Activated B cell treated with CpG ODN at 0.5 μM for 24 hours (primary cell): ENCODE data around the gene DNAJC5. TPM values are rescaled to one million over a fixed set of nuclear protein-coding genes. Genes with fewer than 3 reads are reported as not detected.

Experiments
- ATAC-seq: fragments of 200-7000 bp; cut with Tn5 transposase; one replicate; pipeline ENCODE4 v1.10.0; 2021; ENCODE audit warnings: low read depth, mild to moderate bottlenecking, moderate library complexity
- CTCF ChIA-PET: fragments of 350-600 bp; sonication (Branson Sonifier 250); formaldehyde crosslinking; loops from one replicate; lab custom pipeline; 2021; ENCODE audit warnings: antibody characterized with exemption; lab: Charles Lee
- POLR2A ChIA-PET: fragments of 350-600 bp; sonication (Branson Sonifier 250); formaldehyde crosslinking; loops from one replicate; lab custom pipeline; 2021; ENCODE audit warnings: antibody characterized with exemption; lab: Charles Lee
- DNase-seq: peaks from one replicate; pipeline ENCODE4 v3.0.0; 2022
- H3K27ac Mint-ChIP-seq: one replicate; pipeline ENCODE4 v1.8.0; 2020; ENCODE audit warnings: mixed read lengths
- H3K27me3 Mint-ChIP-seq: one replicate; pipeline ENCODE4 v1.8.0; 2021; ENCODE audit warnings: mixed read lengths
- H3K36me3 Mint-ChIP-seq: one replicate; pipeline ENCODE4 v1.8.0; 2021; ENCODE audit warnings: low read depth, mixed read lengths
- H3K4me1 Mint-ChIP-seq: one replicate; pipeline ENCODE4 v1.8.0; 2021; ENCODE audit warnings: mixed read lengths
- H3K4me3 Mint-ChIP-seq: one replicate; pipeline ENCODE4 v1.8.0; 2020; ENCODE audit warnings: mild to moderate bottlenecking, mixed read lengths
- H3K9me3 Mint-ChIP-seq: one replicate; pipeline ENCODE4 v1.8.0; 2020; ENCODE audit warnings: mixed read lengths
- CTCF ChIP-seq: fragments of 200-600 bp; IDR thresholded peaks from one replicate; pipeline ENCODE4 v1.8.0; 2022; ENCODE audit warnings: antibody characterized with exemption, mild to moderate bottlenecking
- intact Hi-C: fragments of 100-400 bp; cut with micrococcal nuclease; formaldehyde crosslinking; loops from one replicate; pipeline ENCODE4 v1.15.1; 2024
- total RNA-seq: library from RNA; stranded (reverse); gene quantifications from 2 replicates; pipeline ENCODE4 v1.2.3, GENCODE V29; 2022

Gene DNAJC5
- total RNA-seq, 1 donor from 2014 or later, result 28.6 TPM

DNA sequence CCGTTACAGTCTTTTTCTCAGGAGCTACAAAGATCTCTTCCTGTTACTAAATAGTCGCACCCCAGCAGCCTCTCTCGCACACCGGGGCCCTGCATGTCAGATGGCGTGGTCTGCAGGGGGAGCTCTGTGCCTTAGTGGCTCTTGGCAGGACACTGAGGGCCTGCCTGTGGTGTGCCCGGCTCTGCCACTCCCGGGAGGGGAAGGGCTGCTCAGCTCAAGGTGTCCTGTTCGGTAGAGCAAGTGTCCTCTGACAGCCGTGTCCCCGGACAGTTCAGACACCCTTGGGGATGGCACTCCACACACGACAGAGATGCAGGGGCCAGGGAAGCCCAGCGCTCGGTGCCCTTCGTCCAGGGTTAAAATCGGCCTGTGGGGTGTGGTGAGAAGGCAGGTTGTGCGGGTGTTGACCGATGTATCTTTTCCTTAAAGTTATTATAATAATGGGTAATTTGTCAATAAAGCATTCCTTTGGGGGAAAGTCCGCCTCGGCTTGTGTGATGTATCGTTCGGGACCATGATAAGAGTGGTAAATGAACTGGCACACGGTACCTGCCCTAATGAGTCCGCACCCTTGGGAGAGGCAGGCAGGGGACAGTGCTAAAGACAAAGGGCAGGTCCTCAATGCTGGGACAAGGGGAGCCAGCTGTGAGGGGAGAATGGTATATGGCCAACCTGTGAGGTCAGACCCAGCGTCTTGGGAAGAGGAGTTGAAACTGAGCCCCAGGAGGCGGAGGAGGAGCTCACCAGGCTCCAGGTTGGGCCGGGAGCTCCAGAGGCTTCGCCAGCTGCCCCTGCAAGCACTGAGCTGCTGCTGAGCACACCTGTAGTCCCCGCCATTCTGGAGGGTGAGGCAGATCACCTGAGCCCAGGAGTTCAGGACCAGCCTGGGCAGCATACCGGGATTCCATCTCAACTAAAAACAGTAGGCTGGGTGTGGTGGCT lies 3.6 kb upstream of the DNAJC5 start:
- no peak overlapping the region for H3K27ac Mint-ChIP-seq
- CTCF ChIA-PET, result no interaction called here
- no peak for TF ChIP-seq CTCF
- H3K9me3 Mint-ChIP-seq, result no peaks in the 10 kb centered on the region
- intact Hi-C loops, result no loop called here
- POLR2A ChIA-PET, result no interaction called here
- H3K36me3 Mint-ChIP-seq, result peaks cover 41% of the 10 kb centered on the region
- DNase-seq, result no peak
- H3K4me3 Mint-ChIP-seq, result no peak overlapping the region
- H3K27me3 Mint-ChIP-seq, result no peaks in the 10 kb centered on the region
- no peak for ATAC-seq
- peaks cover 16% of the 10 kb centered on the region for H3K4me1 Mint-ChIP-seq

- POLR2A ChIA-PET, result no interaction called here
- H3K36me3 Mint-ChIP-seq, result peaks cover 36% of the 10 kb centered on the region
- H3K9me3 Mint-ChIP-seq, result no peaks in the 10 kb centered on the region
- H3K4me1 Mint-ChIP-seq, result peaks cover 24% of the 10 kb centered on the region
- intact Hi-C loops, result no loop called here
- H3K27me3 Mint-ChIP-seq, result no peaks in the 10 kb centered on the region
- TF ChIP-seq CTCF, result no peak
- ATAC-seq (no peak), DNase-seq (no peak)
- CTCF ChIA-PET, result no interaction called here
- H3K4me3 Mint-ChIP-seq, result no peak overlapping the region
- H3K27ac Mint-ChIP-seq, result no peak overlapping the region
These were observed 2.5 kb upstream of the DNAJC5 start for GRCh38 chr20:63892402-63892801.

DNA sequence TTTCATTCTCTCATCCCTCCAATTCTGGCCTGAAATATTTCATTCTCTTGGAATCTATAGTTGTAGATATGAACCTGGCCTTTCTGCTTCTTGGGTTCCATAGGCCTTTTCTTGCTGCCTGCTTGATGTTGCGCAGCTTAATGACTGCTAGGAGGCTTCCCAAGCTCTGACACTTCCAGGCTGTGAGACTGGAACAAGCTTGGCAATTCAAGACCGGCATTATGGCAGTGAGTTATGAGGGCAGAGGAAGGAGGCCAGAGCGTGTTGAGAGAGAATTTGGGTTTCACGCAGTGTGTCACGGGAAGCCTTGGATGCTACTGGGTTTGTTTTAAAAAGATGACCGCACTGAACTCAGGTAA lies 948 bp upstream of the DNAJC5 start:
- peak overlapping the region; percentile 47 for H3K27ac Mint-ChIP-seq
- no peak for TF ChIP-seq CTCF
- ATAC-seq (no peak), DNase-seq (no peak)
- peaks cover 40% of the 10 kb centered on the region for H3K4me1 Mint-ChIP-seq
- intact Hi-C loops, result loop anchor here (1.0 to 2.0 kb wide), 4 partner anchors 30 to 374 kb away; partner anchors contain the start of gene PPDPF
- no peaks in the 10 kb centered on the region for H3K27me3 Mint-ChIP-seq
- no peaks in the 10 kb centered on the region for H3K9me3 Mint-ChIP-seq
- ChIA-PET CTCF (no interaction called here), POLR2A (interaction anchor here (0.6 to 4.1 kb wide), 3 partner anchors 8 to 169 kb away, joined by 3 to 25 read pairs (median 11); partner anchors contain the start of genes TCEA2 and TPD52L2)
- H3K4me3 Mint-ChIP-seq, result peak overlapping the region; percentile 82
- peaks cover 32% of the 10 kb centered on the region for H3K36me3 Mint-ChIP-seq

DNA sequence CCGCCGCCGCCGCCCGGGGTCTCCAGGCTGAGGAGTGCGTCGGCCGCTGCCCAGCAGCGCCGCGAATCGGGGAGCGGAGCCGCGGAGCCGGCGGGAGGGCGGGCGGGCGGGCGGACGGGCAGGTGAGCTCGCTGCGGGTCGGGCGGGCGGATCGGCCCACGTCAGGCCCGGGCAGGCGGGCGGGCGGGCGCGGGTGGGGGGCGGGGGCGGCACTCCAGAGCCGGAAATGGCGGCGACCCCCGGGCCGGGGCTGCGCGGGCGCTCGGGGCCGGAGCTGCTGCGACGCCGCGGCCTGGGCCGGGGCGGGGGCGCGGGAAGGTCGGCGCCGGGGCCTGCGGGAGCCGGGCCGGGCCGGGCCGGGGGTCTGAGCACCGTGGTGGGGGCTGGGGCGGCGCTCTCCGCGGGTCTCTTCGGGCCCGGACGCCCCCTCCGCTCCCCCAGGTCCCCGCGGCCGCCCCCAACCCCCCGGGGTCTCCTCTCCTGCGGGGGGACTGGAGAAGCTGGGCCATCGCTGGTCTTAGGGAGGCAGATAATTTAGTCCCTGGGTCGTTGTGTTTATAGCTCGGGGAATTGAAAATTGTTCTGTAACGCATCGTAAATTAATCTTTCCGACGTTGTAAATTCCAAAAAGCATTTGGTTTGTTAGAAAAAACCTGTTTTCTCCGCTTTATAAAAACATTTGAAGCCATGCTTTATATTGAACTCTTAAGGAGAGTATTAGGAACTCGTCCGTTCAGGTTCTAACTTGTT lies 451 bp downstream of the DNAJC5 start:
- intact Hi-C loops, result loop anchor here (1.0 to 5.0 kb wide), 5 partner anchors 61 to 358 kb away; partner anchors contain the start of genes PTK6, TCEA2 and UCKL1
- CTCF ChIA-PET, result interaction anchor here (0.7 to 1.0 kb wide), 2 partner anchors 30 to 358 kb away, joined by 3 read pairs; partner anchors contain the start of gene TPD52L2
- Mint-ChIP-seq H3K4me1 (peaks cover 48% of the 10 kb centered on the region), H3K27me3 (no peaks in the 10 kb centered on the region), H3K9me3 (no peaks in the 10 kb centered on the region), H3K36me3 (peaks cover 22% of the 10 kb centered on the region), H3K27ac (peak overlapping the region; percentile 90), H3K4me3 (peak overlapping the region; percentile 88)
- POLR2A ChIA-PET, result interaction anchor here (0.6 to 4.1 kb wide), 8 partner anchors 13 to 374 kb away, joined by 3 to 25 read pairs (median 4); partner anchors contain the start of genes PPDPF, TPD52L2 and UCKL1
- TF ChIP-seq CTCF, result no peak
- DNase-seq (no peak), ATAC-seq (no peak)
